Heart left ventricle (tissue), 16 donors: ENCODE measurements around the gene ESRRA. TPM values are rescaled to one million over a fixed set of nuclear protein-coding genes. Genes with fewer than 3 reads are reported as not detected.

Experiments
- ATAC-seq, 4 donors: fragments of 200-7000 bp; cut with Tn5 transposase; one replicate each; pipeline ENCODE4 v1.9.1; 2020 to 2022; ENCODE audit warnings: moderate library complexity in 4 of 4, mild to moderate bottlenecking in 3 of 4, moderate number of reproducible peaks in 1 of 4
- DNase-seq, 5 donors: peaks; one replicate each; pipeline ENCODE4 v3.0.0-alpha.2; 2020
- H3K27ac ChIP-seq, 12 donors: fragments of 200-600 bp; sonication (generic) in 4 of 12; one replicate each; pipeline versions ENCODE4 v1.5.0 to v1.8.0; 2016 to 2022; ENCODE audit warnings: mild to moderate bottlenecking in 2 of 12
- H3K27me3 ChIP-seq, 9 donors: fragments of 200-600 bp; sonication (generic) in 2 of 9; one replicate each; pipeline versions ENCODE4 v1.5.1 to v1.8.0; 2016 to 2022; ENCODE audit warnings: mild to moderate bottlenecking in 3 of 9
- H3K36me3 ChIP-seq, 9 donors: fragments of 200-600 bp; sonication (generic) in 2 of 9; one replicate each; pipeline versions ENCODE4 v1.5.0 to v1.8.0; 2018 to 2022; ENCODE audit warnings: mild to moderate bottlenecking in 2 of 9
- H3K4me1 ChIP-seq, 12 donors: fragments of 200-600 bp; sonication (generic) in 4 of 12; one replicate each; pipeline versions ENCODE4 v1.5.0 to v1.8.0; 2016 to 2022; ENCODE audit warnings: mild to moderate bottlenecking in 3 of 12
- H3K4me3 ChIP-seq, 12 donors: fragments of 200-600 bp; sonication (generic) in 4 of 12; one replicate each; pipeline versions ENCODE4 v1.5.0 to v1.8.0; 2017 to 2022; ENCODE audit warnings: mild to moderate bottlenecking in 9 of 12, moderate library complexity in 4 of 12
- H3K9me3 ChIP-seq, 12 donors: fragments of 200-600 bp; sonication (generic) in 4 of 12; one replicate each; pipeline versions ENCODE4 v1.5.0 to v1.8.0; 2016 to 2022; ENCODE audit warnings: mild to moderate bottlenecking in 1 of 12
- CTCF ChIP-seq, 12 donors: fragments of 200-600 bp; sonication (generic) in 4 of 12; IDR thresholded peaks; one replicate each; pipeline versions ENCODE4 v1.5.0 to v1.8.0; 2018 to 2022; ENCODE audit warnings: antibody characterized with exemption in 12 of 12, mild to moderate bottlenecking in 5 of 12
- POLR2A ChIP-seq, 2 donors: fragments of 450-650 bp; IDR thresholded peaks; one replicate each; pipeline ENCODE4 v1.6.1; 2017; ENCODE audit warnings: antibody characterized with exemption in 2 of 2, mild to moderate bottlenecking in 2 of 2, moderate library complexity in 2 of 2
- WGBS, 4 donors: extraction: QIAGEN DNeasy Blood & Tissue Kit in 2 of 4; methylation state at CpG; one replicate each; pipeline versions ENCODE4 v1.1.5 to v1.1.7; 2013 to 2018; 5-methylcytosine and 5-hydroxymethylcytosine counted together
- intact Hi-C, 10 donors: fragments of 100-400 bp; cut with DNase I; formaldehyde crosslinking; loops; one replicate each; pipeline versions ENCODE4 v1.11.1 to v1.14.2; 2022
- polyA plus RNA-seq, 2 donors: library from polyadenylated mRNA; stranded (reverse); fragments of 200-250 nt; gene quantifications; one replicate each; pipeline ENCODE4 v1.2.3, GENCODE V29; 2013
- total RNA-seq, 9 donors: library from RNA; depleted of rRNA in 2 of 9; stranded (reverse); fragments of >200 nt in 2 of 9; fragmentation: NEBNext Ultra II Directional in 3 of 9; extraction: Animal tissue kit (Norgen Biotek cat#: 25700) in 3 of 9; gene quantifications; one replicate each; pipeline versions ENCODE4 v1.1.0 to v1.2.4, GENCODE V29; 2016 to 2023
- donor health status: ischemic (EF 13 %, LVEDD 7.1; RV severe dilation, severe dysfunction).
- donor health status: healthy with polysubstance abuse.
- donor health status: DM: no; HTN: yes; CAD: no.
- donor health status: DM: no; HTN: no; CAD: no.
- donor health status: ischemic (EF 25% LVEDD 6.9; RV normal size, moderate dysfunction).
- donor health status: ischemic (EF 25% LVEDD 5.7; RV mildly dilated, moderate dysfunction).
- donor health status: healthy.
- donor health status: DM: yes; HTN: yes; CAD: no.
- donor health status: ischemic (EF 35%, LVEDD 5.7; RV mildly dilated, moderate dysfunction).
- donor health status: nonischemic (EF 11% LVEDD 7.7; RV severe dilation, severe dysfunction).
- donor health status: DM: yes; HTN: yes; CAD: no.
- donor health status: PGD.
- donor health status: ischemic (EF 29% LVEDD 5.4; RV normal size, mild dysfunction).
- donor health status: nonischemic (EF 23%, LVEDD 6.1; RV moderate dilation, normal function).

ESRRA gene
- total and polyA plus RNA-seq, 11 donors: 94.0 to 291 (median 186) TPM

DNA sequence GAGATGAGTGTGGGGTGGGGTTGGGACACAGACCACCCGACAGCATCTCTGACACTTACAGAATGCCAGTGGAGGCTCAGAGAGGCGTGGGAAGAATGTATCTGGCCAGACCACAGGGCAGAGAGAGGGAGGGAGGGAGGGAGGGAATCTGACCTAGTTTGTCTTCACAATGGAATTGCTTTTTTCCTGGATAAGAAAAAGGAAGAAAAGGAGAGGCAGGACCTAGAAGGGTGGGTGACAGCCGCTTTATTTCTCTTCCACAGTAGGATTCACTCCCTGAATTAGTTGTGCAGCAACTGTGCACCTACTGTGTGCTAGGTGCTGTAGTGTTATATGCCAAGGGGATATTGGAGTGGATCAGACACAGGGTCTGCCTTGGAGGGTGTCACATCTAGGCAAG is 10.6 kb upstream of the ESRRA start:
- ATAC-seq (no peak), DNase-seq (no peak)
- TF ChIP-seq POLR2A (IDR thresholded peaks at IDR 0.05) (no peak), CTCF (IDR thresholded peaks at IDR 0.05) (no peak)
- H3K27me3 ChIP-seq: peaks cover 32 to 98% (median 75%) of the 10 kb centered on the region in 9 donors
- peaks cover 4 to 29% (median 17%) of the 10 kb centered on the region in 12 donors for H3K4me1 ChIP-seq
- no peak overlapping the region for H3K27ac ChIP-seq
- H3K36me3 ChIP-seq: no peaks in the 10 kb centered on the region
- 56 to 71% (median 61%) methylated on average over 3 of the region's 3 CpGs for whole genome bisulfite sequencing, 4 donors
- no peak overlapping the region for H3K4me3 ChIP-seq
- intact Hi-C loops: loop anchor here in 1 of 10 donors (5.0 kb wide), 1 partner anchor 37 kb away; no protein-coding TSS in a partner anchor
- H3K9me3 ChIP-seq: no peaks in the 10 kb centered on the region

DNA sequence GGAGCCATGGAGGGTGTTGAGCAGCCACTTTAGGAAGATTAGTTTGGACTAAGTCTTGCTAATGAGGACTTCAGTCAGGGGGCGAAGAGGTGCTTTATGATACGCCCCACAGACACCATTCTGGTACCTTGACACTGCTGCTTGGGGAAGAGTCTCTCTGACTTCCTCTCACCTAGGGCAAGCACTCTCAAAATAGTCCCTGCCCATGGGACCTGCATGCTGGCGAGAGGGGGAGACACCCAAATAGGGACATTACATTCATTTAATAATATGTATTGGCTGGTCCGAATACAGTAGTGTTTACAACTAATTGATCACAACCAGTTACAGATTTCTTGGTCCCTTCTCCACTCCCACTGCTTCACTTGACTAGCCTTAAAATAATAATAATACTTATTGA is 9.6 kb upstream of the ESRRA start:
- intact Hi-C loops: loop anchor here in 2 of 10 donors (2.0 to 5.0 kb wide), 2 partner anchors 21 to 38 kb away; no protein-coding TSS in a partner anchor
- no peak overlapping the region for H3K4me3 ChIP-seq
- no peaks in the 10 kb centered on the region for H3K9me3 ChIP-seq
- H3K27me3 ChIP-seq: peaks cover 32 to 100% (median 71%) of the 10 kb centered on the region in 9 donors
- ATAC-seq (no peak), DNase-seq (no peak)
- H3K4me1 ChIP-seq: peaks cover 4 to 39% (median 27%) of the 10 kb centered on the region in 12 donors
- TF ChIP-seq POLR2A (IDR thresholded peaks at IDR 0.05) (no peak), CTCF (IDR thresholded peaks at IDR 0.05) (no peak)
- no peak overlapping the region for H3K27ac ChIP-seq
- H3K36me3 ChIP-seq: no peaks in the 10 kb centered on the region
- 92 to 95% (median 94%) methylated on average over 4 of the region's 4 CpGs for WGBS, 4 donors

GRCh38 chr11:64296236-64296635 is 9.1 kb upstream of the ESRRA start:
- peaks cover 29 to 99% (median 66%) of the 10 kb centered on the region in 9 donors for H3K27me3 ChIP-seq

More at GRCh38 chr11:64296236-64296635, 9.1 kb upstream of the ESRRA start:
- H3K4me3 ChIP-seq: no peak overlapping the region
- no peak overlapping the region for H3K27ac ChIP-seq
- TF ChIP-seq POLR2A (IDR thresholded peaks at IDR 0.05): no peak
- no peak for TF ChIP-seq CTCF (IDR thresholded peaks at IDR 0.05)
- no peak for DNase-seq
- 50 to 67% (median 58%) methylated on average over 1 of the region's 1 CpG for WGBS, 4 donors
- no peak for ATAC-seq
- peaks cover 4 to 40% (median 28%) of the 10 kb centered on the region in 12 donors for H3K4me1 ChIP-seq
- intact Hi-C loops: loop anchor here in 2 of 10 donors (2.0 to 5.0 kb wide), 2 partner anchors 21 to 39 kb away; no protein-coding TSS in a partner anchor
- H3K36me3 ChIP-seq: no peaks in the 10 kb centered on the region
- H3K9me3 ChIP-seq: no peaks in the 10 kb centered on the region
